Fibroblast of skin of left biceps (primary cell): ENCODE results near the gene GPSM3.

Experiments
- DNase-seq, 2 experiments: peaks; one replicate each; pipeline ENCODE4 v3.0.0-alpha.2; 2013; ENCODE audit warnings: low read depth in 2 of 2

GPSM3 gene

GRCh38 chr6:32174416-32174815 is 18.0 kb downstream of the GPSM3 start:
- DNase-seq, result no peak

DNA sequence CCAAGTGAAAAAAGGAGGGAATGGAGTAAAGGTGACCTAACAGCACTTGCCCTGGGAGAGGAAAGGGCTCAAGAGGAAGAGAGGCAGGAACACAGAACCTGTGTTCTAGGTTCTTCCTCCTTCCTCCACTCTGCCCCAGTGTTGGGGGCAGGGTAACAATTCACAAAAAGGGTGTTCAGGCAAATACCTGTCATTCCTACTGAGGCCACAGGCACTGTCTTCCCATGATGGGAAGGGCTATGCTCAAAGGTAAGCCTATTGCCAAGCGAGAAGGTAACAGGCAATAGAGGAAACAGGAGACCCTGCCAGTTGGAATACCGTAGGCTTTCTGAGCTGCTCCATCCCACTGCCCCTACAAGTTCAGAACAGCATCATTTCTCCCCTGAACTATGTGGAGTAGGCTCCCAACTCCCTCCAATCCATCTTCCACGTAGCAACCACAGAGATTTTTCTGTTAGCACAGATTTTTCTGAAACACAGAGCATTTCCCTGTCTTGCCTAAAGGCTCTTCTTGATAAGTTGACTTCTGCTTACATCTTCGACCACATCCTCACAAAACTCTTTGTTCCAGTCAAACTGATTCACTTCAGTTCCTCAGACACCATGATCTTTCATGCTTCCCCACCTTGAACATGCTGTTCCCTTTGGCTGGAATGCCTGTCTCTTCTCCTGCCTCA is 19.3 kb downstream of the GPSM3 start:
- DNase-seq, result no peak

GRCh38 chr6:32171234-32171633 is 21.2 kb downstream of the GPSM3 start:
- no peak for DNase-seq

GRCh38 chr6:32170294-32170693 is 22.1 kb downstream of the GPSM3 start:
- DNase-seq, result no peak

GRCh38 chr6:32168807-32169591 is 23.4 kb downstream of the GPSM3 start:
- DNase-seq, result no peak

DNA sequence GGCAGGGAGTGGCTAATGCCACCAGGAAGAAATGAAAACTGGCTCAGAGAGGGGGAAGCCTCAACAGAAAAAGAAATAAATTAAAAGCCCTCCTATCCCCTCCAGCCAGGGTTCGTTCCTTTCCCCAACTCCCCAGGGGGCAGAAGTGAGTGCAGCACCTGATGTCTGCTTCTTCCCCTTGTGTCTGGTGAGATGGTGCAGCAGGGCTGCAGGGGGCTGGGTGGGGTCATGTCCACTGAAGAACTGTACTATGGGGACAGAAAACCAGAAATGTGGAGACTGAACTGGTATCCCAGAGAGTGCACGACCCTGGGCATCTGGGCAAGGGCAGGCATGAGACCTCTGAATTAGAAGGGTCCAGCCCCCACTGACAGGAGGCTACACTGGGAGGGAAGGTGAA is 24.1 kb downstream of the GPSM3 start:
- no peak for DNase-seq

DNA sequence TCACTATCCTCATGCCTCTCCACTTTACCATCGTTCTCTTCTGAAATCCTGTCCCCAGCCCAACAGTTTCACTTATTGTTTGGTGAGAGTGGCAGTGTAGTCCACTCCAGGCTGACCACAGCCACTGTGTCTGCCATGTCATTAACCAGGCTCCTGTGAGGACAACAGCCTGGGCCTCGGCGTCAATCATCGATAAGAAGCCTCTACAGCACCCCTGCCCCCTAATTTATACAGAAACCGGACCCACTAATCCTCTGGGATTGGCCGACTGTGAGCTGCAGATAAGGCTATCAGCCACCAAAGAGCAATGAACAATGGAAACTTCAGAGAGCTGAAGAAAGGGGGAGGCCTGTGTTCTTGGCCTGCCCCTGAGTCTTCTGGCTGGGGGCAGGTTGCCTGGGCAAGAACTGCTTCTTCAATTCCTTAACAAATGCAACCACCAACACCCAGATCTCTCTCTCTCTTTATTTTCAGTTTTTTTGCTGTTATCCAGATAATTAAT is 24.6 kb downstream of the GPSM3 start:
- DNase-seq, result no peak

- no peak for DNase-seq
Observed at GRCh38 chr6:32167154-32167760, 25.2 kb downstream of the GPSM3 start.

- DNase-seq, result no peak
Observed at GRCh38 chr6:32166411-32167061, 25.9 kb downstream of the GPSM3 start.

DNA sequence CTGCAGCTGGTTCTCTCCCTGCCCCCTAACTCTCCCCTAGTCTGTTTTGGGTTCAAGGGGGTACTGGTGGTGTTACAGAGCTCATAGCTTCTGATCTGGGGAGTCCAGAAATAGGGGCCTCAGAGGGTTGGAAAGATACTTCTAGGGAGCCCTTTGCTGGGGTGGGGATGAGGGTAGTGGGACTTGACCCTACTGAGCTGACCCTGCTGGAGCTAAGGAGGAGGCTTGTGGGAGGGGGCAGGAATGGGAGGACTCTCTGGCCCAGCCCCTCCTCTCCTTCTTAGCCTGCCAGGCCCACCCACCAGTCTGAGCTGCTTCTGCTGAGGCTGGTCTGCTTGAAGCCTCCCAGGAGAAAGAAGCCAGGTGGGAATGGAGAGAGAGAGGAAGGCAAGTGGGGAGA is 28.1 kb downstream of the GPSM3 start, which contains the start of gene EGFL8:
TSS of gene EGFL8 (plus strand) at position 301 of the 400 bp plus-strand sequence. CDS start 1,571 bp downstream, outside the sequence.
- DNase-seq, result no peak

- no peak for DNase-seq
Observed at GRCh38 chr6:32163559-32164258, 28.7 kb downstream of the GPSM3 start.

DNA sequence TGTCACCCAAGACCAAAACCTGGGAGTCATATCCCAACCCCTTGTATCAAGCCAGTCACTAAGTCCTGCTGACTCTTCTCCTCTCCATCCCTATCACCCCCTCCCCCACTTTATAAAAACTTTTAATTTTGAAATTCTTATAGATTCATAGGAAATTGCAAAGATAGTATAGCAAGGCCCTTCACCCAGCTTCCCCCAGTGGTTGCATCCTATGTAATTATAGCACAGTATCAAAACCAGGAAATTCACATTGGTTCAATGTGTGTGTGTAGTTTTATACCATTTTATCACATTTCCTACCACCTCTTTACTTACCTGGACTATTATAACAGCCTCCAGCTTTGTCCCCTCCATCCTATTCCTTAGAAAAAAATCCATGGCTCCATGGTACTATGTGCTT is 34.4 kb downstream of the GPSM3 start:
- no peak for DNase-seq

- DNase-seq, result no peak
Observed at GRCh38 chr6:32156891-32157290, 35.6 kb downstream of the GPSM3 start.

- no peak for DNase-seq
Observed at GRCh38 chr6:32154514-32155161, 37.8 kb downstream of the GPSM3 start.

GRCh38 chr6:32153564-32154513 is 38.6 kb downstream of the GPSM3 start, which contains the start of gene PPT2:
TSS of gene PPT2 (plus strand) at chr6:32154141. CDS start at chr6:32154595, 454 bp downstream.
- peak; percentile 84 to 86 for DNase-seq

- no peak for DNase-seq
Observed at GRCh38 chr6:32152769-32153563, 39.5 kb downstream of the GPSM3 start.

DNA sequence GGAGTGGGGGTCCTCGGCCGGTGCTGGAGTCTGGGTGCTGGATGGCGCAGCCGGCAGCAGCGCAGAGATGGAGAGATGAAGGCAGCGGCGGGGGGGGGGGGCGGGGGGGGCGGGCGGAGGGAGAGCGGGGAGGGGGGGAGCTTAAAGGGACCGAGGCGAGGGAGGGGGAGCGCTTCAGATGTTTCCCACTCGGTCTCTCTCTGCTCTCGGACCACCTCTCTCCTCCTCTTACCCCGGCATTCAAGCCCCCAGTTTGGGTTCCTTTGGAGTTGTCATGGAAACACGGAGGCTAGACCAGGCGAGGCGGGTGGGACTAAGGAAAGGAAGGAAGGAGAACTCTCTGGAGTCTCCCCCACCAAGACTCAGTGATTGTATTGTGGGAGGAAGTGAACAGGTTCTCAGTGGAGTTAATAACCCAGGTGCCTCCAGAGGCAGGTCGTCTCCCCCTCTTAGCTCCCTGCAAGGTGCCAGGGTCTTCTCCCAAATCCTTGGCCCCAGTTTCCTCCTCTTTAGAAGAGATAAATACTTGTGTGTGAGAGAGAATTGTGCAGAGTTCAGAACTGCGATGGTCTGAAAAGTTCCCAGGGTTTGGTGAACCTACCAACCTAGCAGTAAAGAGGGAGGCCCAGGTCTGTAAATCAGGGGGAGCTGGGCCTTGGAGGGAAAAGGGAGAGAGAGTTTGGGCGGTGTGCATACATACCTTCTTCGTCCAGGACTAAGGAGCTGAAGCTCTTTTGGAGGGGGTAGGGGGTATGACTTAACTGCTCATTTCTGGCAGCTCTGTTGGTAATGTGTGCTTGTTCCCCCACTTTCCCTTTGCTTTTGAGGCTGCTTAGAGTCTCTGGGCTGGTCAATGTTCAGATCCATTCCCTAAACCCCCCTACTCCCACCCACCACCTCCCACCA is 40.3 kb downstream of the GPSM3 start, which contains the start of gene PRRT1:
TSS of gene PRRT1 (minus strand) at position 77 of the 906 bp plus-strand sequence. CDS start 112 bp downstream, outside the sequence.
- DNase-seq, result no peak
